GM21515 (cell line): Measurements from ENCODE around the gene DNAJB13.

ENCODE experiments used
- ATAC-seq: cut with Tn5 transposase; IDR thresholded peaks from one replicate; pipeline ENCODE4 v1.9.1; 2021; ENCODE audit not compliant: unreplicated experiment

The DNAJB13 gene

GRCh38 chr11:73949912-73950311, 914 bp upstream of the DNAJB13 start:
- ATAC-seq, result no peak

- no peak for ATAC-seq
Measured at GRCh38 chr11:73951797-73952196, 971 bp downstream of the DNAJB13 start.

GRCh38 chr11:73956876-73957653, 6.2 kb downstream of the DNAJB13 start:
- no peak for ATAC-seq

GRCh38 chr11:73957654-73958361, 7.0 kb downstream of the DNAJB13 start:
- ATAC-seq, result no peak

GRCh38 chr11:73958521-73959141, 7.8 kb downstream of the DNAJB13 start:
- no peak for ATAC-seq

- ATAC-seq, result no peak
Measured at GRCh38 chr11:73961321-73961720, 10.5 kb downstream of the DNAJB13 start.

GRCh38 chr11:73962101-73962705, 11.4 kb downstream of the DNAJB13 start:
- ATAC-seq, result no peak

- no peak for ATAC-seq
Measured at GRCh38 chr11:73963861-73964260, 13.0 kb downstream of the DNAJB13 start.

GRCh38 chr11:73965076-73965763, 14.4 kb downstream of the DNAJB13 start:
- no peak for ATAC-seq

GRCh38 chr11:73965764-73966121, 14.9 kb downstream of the DNAJB13 start:
- no peak for ATAC-seq

- ATAC-seq, result no peak
Measured at GRCh38 chr11:73968356-73968966, 17.6 kb downstream of the DNAJB13 start.

- ATAC-seq, result no peak
Measured at GRCh38 chr11:73969091-73969490, 18.3 kb downstream of the DNAJB13 start.

- no peak for ATAC-seq
Measured at GRCh38 chr11:73969991-73970800, 19.4 kb downstream of the DNAJB13 start.

- ATAC-seq, result no peak
Measured at GRCh38 chr11:73971175-73971719, 20.4 kb downstream of the DNAJB13 start.

GRCh38 chr11:73972187-73972586, 21.4 kb downstream of the DNAJB13 start:
- ATAC-seq, result no peak

GRCh38 chr11:73972620-73973449, 22.0 kb downstream of the DNAJB13 start:
- ATAC-seq, result no peak

GRCh38 chr11:73974604-73975478, 24.0 kb downstream of the DNAJB13 start:
- no peak for ATAC-seq

- no peak for ATAC-seq
Measured at GRCh38 chr11:73975479-73975757, 24.6 kb downstream of the DNAJB13 start.
